ENCODE results near the gene MED13L. TPM values are rescaled to one million over a fixed set of nuclear protein-coding genes. Genes with fewer than 3 reads are reported as not detected.

Gene MED13L
- total RNA-seq, 6 experiments from 2014 or later, result 29.0 to 52.0 (median 38.1) TPM

- Histone ChIP-seq H3K9me3 (no peaks in the 10 kb centered on the region), H3K4me1 (no peaks in the 10 kb centered on the region), H3K27me3 (no peaks in the 10 kb centered on the region), H3K36me3 (no peaks in the 10 kb centered on the region), H3K27ac (no peak overlapping the region), H3K4me3 (no peak overlapping the region)
- 68% methylated on average over 4 of the region's 4 CpGs for WGBS (ENCODE audit: insufficient coverage, low coverage, low lambda C conversion rate, missing lambda C conversion rate)
- TF ChIP-seq POLR2A (IDR thresholded peaks at IDR 0.05) (no peak), CTCF (IDR thresholded peaks at IDR 0.05) (no peak)
- DNase-seq (no peak), ATAC-seq (no peak)
- intact Hi-C loops (cut with DNase I), result no loop called here
Measured at GRCh38 chr12:116293687-116294453, 16.4 kb upstream of the MED13L start.

DNA sequence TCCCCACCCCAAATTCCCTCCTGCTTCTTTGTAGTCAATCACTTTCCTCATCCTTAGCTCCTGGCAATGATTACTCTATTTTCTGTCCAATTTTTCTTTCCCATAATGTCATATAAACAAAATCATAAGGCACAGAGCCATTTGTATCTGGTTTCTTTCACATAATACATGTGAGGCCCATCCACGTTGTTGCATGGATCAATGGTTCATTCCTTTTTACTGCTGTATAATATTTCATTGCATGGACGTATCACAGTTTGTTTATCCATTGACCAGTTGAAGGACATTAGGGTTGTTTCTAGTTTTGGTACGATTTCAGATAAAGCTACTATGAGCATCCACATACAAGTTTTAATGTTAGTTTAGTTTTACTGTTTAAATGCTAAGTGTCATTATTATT, 13.7 kb upstream of the MED13L start:
- Histone ChIP-seq H3K27me3 (no peaks in the 10 kb centered on the region), H3K27ac (no peak overlapping the region), H3K4me3 (no peak overlapping the region), H3K4me1 (no peaks in the 10 kb centered on the region), H3K36me3 (no peaks in the 10 kb centered on the region), H3K9me3 (no peaks in the 10 kb centered on the region)
- ATAC-seq (no peak), DNase-seq (no peak)
- WGBS (ENCODE audit: insufficient coverage, low coverage, low lambda C conversion rate, missing lambda C conversion rate), result 80% methylated on average over 3 of the region's 3 CpGs
- TF ChIP-seq CTCF (IDR thresholded peaks at IDR 0.05) (no peak), POLR2A (IDR thresholded peaks at IDR 0.05) (no peak)
- intact Hi-C loops (cut with DNase I), result no loop called here

DNA sequence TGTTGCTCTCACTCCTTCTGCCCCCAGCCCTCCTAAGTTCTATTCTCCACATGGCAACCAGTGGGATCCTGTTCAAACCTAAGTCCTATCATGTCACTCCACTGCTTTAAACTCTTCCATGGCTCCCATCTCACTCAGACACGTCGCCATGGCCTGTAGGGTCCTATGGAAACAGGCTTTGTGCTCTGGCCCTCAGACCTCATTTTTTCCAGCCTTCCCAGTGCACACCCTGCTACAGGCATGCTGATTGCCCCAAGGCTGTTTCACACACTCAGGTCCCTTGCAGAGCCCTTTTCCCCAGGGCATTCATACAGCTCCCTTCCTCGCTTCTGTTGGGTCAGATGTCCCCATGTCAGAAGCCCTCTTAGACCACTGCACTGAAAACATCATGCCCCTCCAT, 11.2 kb upstream of the MED13L start:
- DNase-seq (no peak), ATAC-seq (no peak)
- no peak overlapping the region for H3K27ac ChIP-seq
- H3K4me1 ChIP-seq, result no peaks in the 10 kb centered on the region
- intact Hi-C loops (cut with DNase I), result no loop called here
- WGBS (ENCODE audit: insufficient coverage, low coverage, low lambda C conversion rate, missing lambda C conversion rate), result 92% methylated on average over 3 of the region's 3 CpGs
- no peaks in the 10 kb centered on the region for H3K9me3 ChIP-seq
- H3K36me3 ChIP-seq, result no peaks in the 10 kb centered on the region
- no peaks in the 10 kb centered on the region for H3K27me3 ChIP-seq
- no peak overlapping the region for H3K4me3 ChIP-seq
- TF ChIP-seq CTCF (IDR thresholded peaks at IDR 0.05) (no peak), POLR2A (IDR thresholded peaks at IDR 0.05) (no peak)

- Histone ChIP-seq H3K27me3 (no peaks in the 10 kb centered on the region), H3K4me1 (no peaks in the 10 kb centered on the region), H3K27ac (no peak overlapping the region), H3K4me3 (no peak overlapping the region), H3K9me3 (no peaks in the 10 kb centered on the region), H3K36me3 (no peaks in the 10 kb centered on the region)
- ATAC-seq (no peak), DNase-seq (no peak)
- TF ChIP-seq POLR2A (IDR thresholded peaks at IDR 0.05) (no peak), CTCF (IDR thresholded peaks at IDR 0.05) (no peak)
- 45% methylated on average over 1 of the region's 3 CpGs for WGBS (ENCODE audit: insufficient coverage, low coverage, low lambda C conversion rate, missing lambda C conversion rate)
- intact Hi-C loops (cut with DNase I), result no loop called here
Measured at GRCh38 chr12:116287842-116288301, 10.4 kb upstream of the MED13L start.
